GF-D8 (cell line): Measurements from ENCODE around the gene LY6G6F.

ENCODE experiments used
- DNase-seq: peaks from one replicate; lab custom pipeline; 2025; lab: John Stamatoyannopoulos, UW

LY6G6F gene

GRCh38 chr6:31706599-31706998 lies at the start of gene LY6G6F:
Gene LY6G6F, plus strand, starts transcription at chr6:31706866. Its CDS starts 41 bp downstream, at chr6:31706907.
- no peak for DNase-seq

GRCh38 chr6:31657406-31658157 lies 49.1 kb upstream of the LY6G6F start:
- no peak for DNase-seq

GRCh38 chr6:31658158-31658688 lies 48.4 kb upstream of the LY6G6F start:
- no peak for DNase-seq

GRCh38 chr6:31658983-31659648 lies 47.5 kb upstream of the LY6G6F start:
- no peak for DNase-seq

- DNase-seq = peak; percentile 16
These were observed 46.9 kb upstream of the LY6G6F start for GRCh38 chr6:31659649-31660380.

- peak; percentile 67 for DNase-seq
These were observed 46.0 kb upstream of the LY6G6F start, which contains the start of gene C6orf47 for GRCh38 chr6:31660381-31661261. Gene C6orf47, minus strand, starts transcription at chr6:31660778. Its CDS starts 831 bp downstream, at chr6:31659947.

GRCh38 chr6:31661262-31662123 lies 45.2 kb upstream of the LY6G6F start:
- DNase-seq = no peak

- no peak for DNase-seq
These were observed 44.4 kb upstream of the LY6G6F start for GRCh38 chr6:31662124-31662723.

GRCh38 chr6:31663126-31663960 lies 43.3 kb upstream of the LY6G6F start:
- no peak for DNase-seq

GRCh38 chr6:31663961-31664789 lies 42.5 kb upstream of the LY6G6F start:
- DNase-seq = no peak

GRCh38 chr6:31664790-31665500 lies 41.7 kb upstream of the LY6G6F start, which contains the start of gene GPANK1:
Gene GPANK1, minus strand, starts transcription at chr6:31664997. Its CDS starts 519 bp downstream, at chr6:31664478.
- DNase-seq = peak; percentile 88

- peak; percentile 96 for DNase-seq
These were observed 40.9 kb upstream of the LY6G6F start, which contains the start of gene CSNK2B for GRCh38 chr6:31665501-31666336. Gene CSNK2B, plus strand, starts transcription at chr6:31666080. Its CDS starts 752 bp downstream, at chr6:31666832.

GRCh38 chr6:31666337-31666965 lies 40.2 kb upstream of the LY6G6F start:
- DNase-seq = no peak

- DNase-seq = no peak
These were observed 37.0 kb upstream of the LY6G6F start, which contains the start of gene LY6G5B for GRCh38 chr6:31669676-31670075. Gene LY6G5B, plus strand, starts transcription at chr6:31669976. Its CDS starts 975 bp downstream, at chr6:31670951.

- DNase-seq = no peak
These were observed 30.3 kb upstream of the LY6G6F start for GRCh38 chr6:31676322-31676903.
